GM12878 (cell line): Measurements from ENCODE around the gene TRIM38. TPM values are rescaled to one million over a fixed set of nuclear protein-coding genes. Genes with fewer than 3 reads are reported as not detected.

Source experiments
- ATAC-seq: fragments of 200-7000 bp; cut with Tn5 transposase; 3 replicates; pipeline ENCODE4 v1.9.1; 2020; ENCODE audit warnings: mild to moderate bottlenecking, moderate library complexity
- BruUV-seq: library from RNA; stranded (reverse); fragments of 400-500 nt; replicated peaks from 2 replicates; lab custom pipeline; 2021; lab: Mats Ljungman, UMichigan
- CTCF ChIA-PET: fragments of 300-600 bp; sonication (Branson Sonifier 250); formaldehyde crosslinking; extraction: SDS; loops from one replicate; lab custom pipeline; 2021; ENCODE audit warnings: inconsistent platforms; lab: Yijun Ruan, JAX
- POLR2A ChIA-PET: fragments of 350-600 bp; formaldehyde crosslinking; extraction: SDS; loops from one replicate; lab custom pipeline; 2021; ENCODE audit warnings: inconsistent platforms; lab: Charles Lee
- RAD21 ChIA-PET: fragments of 300-600 bp; sonication (Branson Sonifier 250); formaldehyde crosslinking; loops from one replicate; lab custom pipeline; 2023; ENCODE audit warnings: antibody characterized with exemption; ENCODE audit not compliant: unreplicated experiment; lab: Charles Lee
- SMC1A ChIA-PET: fragments of 300-600 bp; sonication (Branson Sonifier 250); formaldehyde crosslinking; loops from one replicate; lab custom pipeline; 2023; ENCODE audit not compliant: unreplicated experiment, uncharacterized antibody; lab: Charles Lee
- DNase-seq: peaks from one replicate; pipeline ENCODE4 v3.0.0-alpha.2; 2011; ENCODE audit warnings: low read depth, low spot score
- FAIRE-seq: peaks from 3 replicates; lab custom pipeline; 2011; peaks lifted over from hg19 to GRCh38; lab: Jason Lieb, UNC
- H2AFZ ChIP-seq: 2 replicates; pipeline ENCODE4 v1.6.0; 2011; ENCODE audit warnings: low read depth, low read length, control low read depth; ENCODE audit not compliant: control insufficient read depth
- H3K27ac ChIP-seq: 2 replicates; pipeline ENCODE4 v1.5.1; 2011; ENCODE audit warnings: control low read depth; ENCODE audit not compliant: control insufficient read depth, insufficient read depth
- H3K27me3 ChIP-seq, 2 experiments: replicated peaks in 1 of 2; 2 replicates each; pipeline versions ENCODE4 v1.6.0 to v1.6.1; 2011; ENCODE audit warnings: low read length in 1 of 2; ENCODE audit not compliant: control insufficient read depth in 2 of 2, insufficient read depth in 2 of 2
- H3K36me3 ChIP-seq, 2 experiments: 2 replicates each; pipeline ENCODE4 v1.5.1; 2011; ENCODE audit warnings: low read length in 1 of 2; ENCODE audit not compliant: control insufficient read depth in 2 of 2, insufficient read depth in 2 of 2
- H3K4me1 ChIP-seq: 2 replicates; pipeline ENCODE4 v1.6.1; 2011; ENCODE audit warnings: mild to moderate bottlenecking, low read length, moderate library complexity, mixed read lengths; ENCODE audit not compliant: control insufficient read depth, insufficient read depth
- H3K4me2 ChIP-seq: 2 replicates; pipeline ENCODE4 v1.6.0; 2011; ENCODE audit warnings: control low read depth; ENCODE audit not compliant: control insufficient read depth, insufficient read depth
- H3K4me3 ChIP-seq: fragments of 200-600 bp; sonication (generic); 2 replicates; pipeline ENCODE4 v1.5.1; 2016
- H3K79me2 ChIP-seq: 2 replicates; pipeline ENCODE4 v1.6.0; 2011; ENCODE audit warnings: low read length; ENCODE audit not compliant: control insufficient read depth, insufficient read depth
- H3K9ac ChIP-seq: 2 replicates; pipeline ENCODE4 v1.8.0; 2011; ENCODE audit warnings: low read length, control low read depth, mixed read lengths; ENCODE audit not compliant: control insufficient read depth, insufficient read depth
- H3K9me3 ChIP-seq: replicated peaks from 3 replicates; pipeline ENCODE4 v1.5.1; 2011; ENCODE audit warnings: mild to moderate bottlenecking, low read length; ENCODE audit not compliant: control insufficient read depth, insufficient read depth
- H4K20me1 ChIP-seq: 2 replicates; pipeline ENCODE4 v1.6.0; 2011; ENCODE audit not compliant: control insufficient read depth, insufficient read depth
- CBX3 ChIP-seq: fragments of 200-600 bp; sonication (generic); IDR thresholded peaks from 2 replicates; pipeline ENCODE4 v1.6.1; 2016; ENCODE audit warnings: low read depth, borderline replicate concordance
- CHD1 ChIP-seq: IDR thresholded peaks from 2 replicates; pipeline ENCODE4 v1.6.1; 2012; ENCODE audit warnings: low read depth, low read length, improper control_type of control experiment
- CTCF ChIP-seq, 3 experiments: IDR thresholded peaks in 2 of 3; conservative IDR thresholded peaks in 1 of 3; 2 replicates each; pipeline ENCODE4 v1.5.1; 2011; ENCODE audit warnings: low read depth in 3 of 3, low read length in 3 of 3, mild to moderate bottlenecking in 3 of 3, control low read depth in 2 of 3, moderate library complexity in 2 of 3, inconsistent platforms in 1 of 3, mixed read lengths in 1 of 3; ENCODE audit not compliant: control insufficient read depth in 2 of 3, insufficient read depth in 1 of 3; ENCODE audit errors: extremely low read depth in 1 of 3
- NBN ChIP-seq: fragments of 450-650 bp; IDR thresholded peaks from 2 replicates; pipeline ENCODE4 v1.6.1; 2016
- PML ChIP-seq: IDR thresholded peaks from 2 replicates; pipeline ENCODE4 v1.6.1; 2012; ENCODE audit warnings: low read length, inconsistent platforms
- SMAD1 ChIP-seq: fragments of 450-650 bp; IDR thresholded peaks from 2 replicates; pipeline ENCODE4 v1.6.1; 2018; ENCODE audit warnings: mild to moderate bottlenecking, low read depth; ENCODE audit not compliant: partially characterized antibody
- SMARCA5 ChIP-seq: fragments of 450-650 bp; IDR thresholded peaks from 2 replicates; pipeline ENCODE4 v1.6.1; 2017; ENCODE audit warnings: mild to moderate bottlenecking
- TAF1 ChIP-seq: IDR thresholded peaks from 2 replicates; pipeline ENCODE4 v1.6.1; 2011; ENCODE audit warnings: mild to moderate bottlenecking, low read depth, low read length, borderline replicate concordance
- YBX1 ChIP-seq: fragments of 450-650 bp; IDR thresholded peaks from 2 replicates; pipeline ENCODE4 v1.6.1; 2016; ENCODE audit warnings: antibody characterized with exemption
- ZBTB40 ChIP-seq: fragments of 450-650 bp; IDR thresholded peaks from 2 replicates; pipeline ENCODE4 v1.6.1; 2016; ENCODE audit warnings: mild to moderate bottlenecking, moderate library complexity, borderline replicate concordance
- WGBS: methylation state at CpG from one replicate; pipeline ENCODE4 v1.1.6; 2016; ENCODE audit warnings: low lambda C conversion rate; ENCODE audit not compliant: insufficient replicate concordance, insufficient coverage; ENCODE audit errors: missing lambda C conversion rate; 5-methylcytosine and 5-hydroxymethylcytosine counted together
- in situ Hi-C: fragments of 300-500 bp; cut with MboI; formaldehyde crosslinking; loops from 9 replicates; pipeline ENCODE4 v1.14.3; 2018; ENCODE audit warnings: mixed read lengths
- intact Hi-C: fragments of 100-400 bp; cut with micrococcal nuclease; formaldehyde crosslinking; loops from one replicate; pipeline ENCODE4 v1.14.2; 2022; ENCODE audit not compliant: unreplicated experiment
- polyA plus RNA-seq, 11 experiments: library from polyadenylated mRNA; depleted of rRNA in 4 of 11; unstranded in 6 of 11; stranded (reverse) in 5 of 11; fragments of >200 nt; fragmentation: Nextera tagmentation in 4 of 11; fragmentation: Illumina TruSeq in 1 of 11; extraction: Ambion mirVana in 4 of 11; extraction: Trizol in 1 of 11; gene quantifications; 1 replicate in 1 of 11; 2 replicates in 10 of 11; pipeline versions ENCODE4 v1.2.1 to v1.2.3, GENCODE V29; 2011 to 2016; ENCODE audit warnings: inconsistent platforms in 2 of 11, missing spikeins in 2 of 11, low read depth in 1 of 11
- total RNA-seq, 4 experiments: library from RNA; depleted of rRNA in 3 of 4; stranded (reverse); fragments of >200 nt in 3 of 4; fragmentation: Illumina TruSeq in 1 of 4; extraction: Trizol in 1 of 4; gene quantifications; 2 replicates each; pipeline versions ENCODE4 v1.2.1 to v1.2.3, GENCODE V29; 2013 to 2021
- TF ChIP-seq, protein P1 (sequence below): fragments of 450-650 bp; IDR thresholded peaks from 2 replicates; pipeline ENCODE4 v1.6.1; 2014; ENCODE audit warnings: mild to moderate bottlenecking
- TF ChIP-seq, protein P2 (sequence below): fragments of 450-650 bp; IDR thresholded peaks from 2 replicates; pipeline ENCODE4 v1.6.1; 2018; ENCODE audit warnings: mild to moderate bottlenecking, low read depth, moderate library complexity; ENCODE audit not compliant: partially characterized antibody

The TRIM38 gene
- total and polyA plus RNA-seq, 10 of the 15 experiments (the other 5 are each of a cell fraction or from before 2014, with no cell fraction given) = 4.5 to 14.7 (median 11.1) TPM

DNA sequence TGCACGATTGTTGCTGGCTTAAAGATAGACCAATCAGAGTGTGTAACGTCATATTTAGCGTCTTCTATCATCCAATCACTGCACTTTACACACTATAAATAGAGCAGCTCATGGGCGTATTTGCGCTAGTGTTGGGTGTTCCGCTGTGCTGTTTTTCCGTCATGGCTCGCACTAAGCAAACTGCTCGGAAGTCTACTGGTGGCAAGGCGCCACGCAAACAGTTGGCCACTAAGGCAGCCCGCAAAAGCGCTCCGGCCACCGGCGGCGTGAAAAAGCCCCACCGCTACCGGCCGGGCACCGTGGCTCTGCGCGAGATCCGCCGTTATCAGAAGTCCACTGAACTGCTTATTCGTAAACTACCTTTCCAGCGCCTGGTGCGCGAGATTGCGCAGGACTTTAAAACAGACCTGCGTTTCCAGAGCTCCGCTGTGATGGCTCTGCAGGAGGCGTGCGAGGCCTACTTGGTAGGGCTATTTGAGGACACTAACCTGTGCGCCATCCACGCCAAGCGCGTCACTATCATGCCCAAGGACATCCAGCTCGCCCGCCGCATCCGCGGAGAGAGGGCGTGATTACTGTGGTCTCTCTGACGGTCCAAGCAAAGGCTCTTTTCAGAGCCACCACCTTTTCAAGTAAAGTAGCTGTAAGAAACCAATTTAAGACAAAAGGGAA is 57.9 kb downstream of the TRIM38 start:
- no peaks in the 10 kb centered on the region for H3K79me2 ChIP-seq
- BruUV-seq = TSS peak; percentile 100
- peaks cover 8% of the 10 kb centered on the region for H3K4me1 ChIP-seq
- peak overlapping the region; percentile 74 for H3K4me3 ChIP-seq
- peak overlapping the region; percentile 76 for H3K9ac ChIP-seq
- no peaks in the 10 kb centered on the region for H3K27me3 ChIP-seq
- 1% methylated on average over 45 of the region's 45 CpGs for WGBS
- peak; percentile 93 for DNase-seq
- no peaks in the 10 kb centered on the region for H4K20me1 ChIP-seq
- H3K36me3 ChIP-seq = no peaks in the 10 kb centered on the region
- H2AFZ ChIP-seq = peak overlapping the region; percentile 1
- POLR2A ChIA-PET = interaction anchor here (0.5 to 4.2 kb wide), 22 partner anchors 8 to 1798 kb away, joined by 3 to 50 read pairs (median 4); partner anchors contain the start of genes HFE and TRIM38
- in situ Hi-C loops = no loop called here
- peak; percentile 69 for ATAC-seq
- H3K4me2 ChIP-seq = peak overlapping the region; percentile 56
- RAD21 ChIA-PET = interaction anchor here (1.0 to 4.2 kb wide), 10 partner anchors 12 to 163 kb away, joined by 3 to 53 read pairs (median 6); a partner anchor contains a TSS
- SMC1A ChIA-PET = interaction anchor here (0.9 to 4.4 kb wide), 12 partner anchors 9 to 654 kb away, joined by 3 to 36 read pairs (median 4); a partner anchor contains a TSS
- intact Hi-C loops = loop anchor here (10.0 kb wide), 1 partner anchor 1086 kb away; the partner anchor contains the start of gene RIPOR2
- CTCF ChIA-PET = interaction anchor here (1.8 to 11.1 kb wide), 6 partner anchors 10 to 28 kb away, joined by 6 to 96 read pairs (median 16); a partner anchor contains a TSS
- peak overlapping the region; percentile 98 for H3K27ac ChIP-seq
- peak; percentile 98 for FAIRE-seq
- H3K9me3 ChIP-seq = peaks cover 7% of the 10 kb centered on the region
- TF ChIP-seq TAF1 (peak; percentile 88), PML (peak; percentile 99), NBN (peak; percentile 82), CBX3 (no peak), YBX1 (no peak), SMARCA5 (peak; percentile 51; the same call in 1 of the 2 replicates), CHD1 (peak; percentile 94), SMAD1 (peak; percentile 96), ZBTB40 (0 out of 2 replicates have a peak, but pooled peaks have one; percentile 9), CTCF (IDR thresholded peaks at IDR 0.05 in 2 of 3, conservative IDR thresholded peaks at IDR 0.05 in 1 of 3; ENCODE audit: control insufficient read depth in 2 of 3, extremely low read depth in 1 of 3, insufficient read depth in 1 of 3, low read depth in 3 of 3, low read length in 3 of 3) (no peak)
- TF ChIP-seq, protein P1, sequence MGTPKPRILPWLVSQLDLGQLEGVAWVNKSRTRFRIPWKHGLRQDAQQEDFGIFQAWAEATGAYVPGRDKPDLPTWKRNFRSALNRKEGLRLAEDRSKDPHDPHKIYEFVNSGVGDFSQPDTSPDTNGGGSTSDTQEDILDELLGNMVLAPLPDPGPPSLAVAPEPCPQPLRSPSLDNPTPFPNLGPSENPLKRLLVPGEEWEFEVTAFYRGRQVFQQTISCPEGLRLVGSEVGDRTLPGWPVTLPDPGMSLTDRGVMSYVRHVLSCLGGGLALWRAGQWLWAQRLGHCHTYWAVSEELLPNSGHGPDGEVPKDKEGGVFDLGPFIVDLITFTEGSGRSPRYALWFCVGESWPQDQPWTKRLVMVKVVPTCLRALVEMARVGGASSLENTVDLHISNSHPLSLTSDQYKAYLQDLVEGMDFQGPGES = 0 out of 2 replicates have a peak, but pooled peaks have one; percentile 12
- TF ChIP-seq, protein P2, sequence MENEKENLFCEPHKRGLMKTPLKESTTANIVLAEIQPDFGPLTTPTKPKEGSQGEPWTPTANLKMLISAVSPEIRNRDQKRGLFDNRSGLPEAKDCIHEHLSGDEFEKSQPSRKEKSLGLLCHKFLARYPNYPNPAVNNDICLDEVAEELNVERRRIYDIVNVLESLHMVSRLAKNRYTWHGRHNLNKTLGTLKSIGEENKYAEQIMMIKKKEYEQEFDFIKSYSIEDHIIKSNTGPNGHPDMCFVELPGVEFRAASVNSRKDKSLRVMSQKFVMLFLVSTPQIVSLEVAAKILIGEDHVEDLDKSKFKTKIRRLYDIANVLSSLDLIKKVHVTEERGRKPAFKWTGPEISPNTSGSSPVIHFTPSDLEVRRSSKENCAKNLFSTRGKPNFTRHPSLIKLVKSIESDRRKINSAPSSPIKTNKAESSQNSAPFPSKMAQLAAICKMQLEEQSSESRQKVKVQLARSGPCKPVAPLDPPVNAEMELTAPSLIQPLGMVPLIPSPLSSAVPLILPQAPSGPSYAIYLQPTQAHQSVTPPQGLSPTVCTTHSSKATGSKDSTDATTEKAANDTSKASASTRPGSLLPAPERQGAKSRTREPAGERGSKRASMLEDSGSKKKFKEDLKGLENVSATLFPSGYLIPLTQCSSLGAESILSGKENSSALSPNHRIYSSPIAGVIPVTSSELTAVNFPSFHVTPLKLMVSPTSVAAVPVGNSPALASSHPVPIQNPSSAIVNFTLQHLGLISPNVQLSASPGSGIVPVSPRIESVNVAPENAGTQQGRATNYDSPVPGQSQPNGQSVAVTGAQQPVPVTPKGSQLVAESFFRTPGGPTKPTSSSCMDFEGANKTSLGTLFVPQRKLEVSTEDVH = no peak
